Activated CD8-positive, alpha-beta memory T cell treated with anti-CD3 and anti-CD28 coated beads, Interleukin-2, amount 50 U/mL, for 4 hours (primary cell): ENCODE results near the gene PIR.
A peak's percentile ranks its signal among the peaks of the same experiment; 100 is the strongest.

Experiments used
- DNase-seq: peaks from one replicate; pipeline ENCODE4 v3.0.0-alpha.2; 2020

PIR gene

GRCh38 chrX:15475486-15475885 lies 17.6 kb downstream of the PIR start:
- DNase-seq = no peak

DNA sequence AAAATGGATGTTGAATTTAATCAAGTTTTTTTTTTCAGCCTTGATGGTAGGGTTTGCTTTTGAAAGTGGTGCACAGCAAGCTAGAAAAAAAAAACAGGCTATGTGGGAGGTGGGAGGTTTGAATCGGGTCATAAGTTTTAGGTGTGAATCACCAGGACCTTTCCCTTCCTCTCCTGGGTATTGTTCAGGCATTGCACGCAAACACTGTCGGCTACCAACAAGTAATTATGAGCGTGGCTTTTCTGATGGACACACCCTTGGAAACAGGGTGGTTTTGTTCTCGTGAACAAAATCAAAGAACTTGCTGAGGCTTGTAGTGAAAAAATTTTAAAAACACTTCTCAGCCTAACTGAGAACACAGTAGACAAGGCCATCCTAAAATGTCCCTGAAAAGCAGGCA lies 18.1 kb downstream of the PIR start:
- no peak for DNase-seq

DNA sequence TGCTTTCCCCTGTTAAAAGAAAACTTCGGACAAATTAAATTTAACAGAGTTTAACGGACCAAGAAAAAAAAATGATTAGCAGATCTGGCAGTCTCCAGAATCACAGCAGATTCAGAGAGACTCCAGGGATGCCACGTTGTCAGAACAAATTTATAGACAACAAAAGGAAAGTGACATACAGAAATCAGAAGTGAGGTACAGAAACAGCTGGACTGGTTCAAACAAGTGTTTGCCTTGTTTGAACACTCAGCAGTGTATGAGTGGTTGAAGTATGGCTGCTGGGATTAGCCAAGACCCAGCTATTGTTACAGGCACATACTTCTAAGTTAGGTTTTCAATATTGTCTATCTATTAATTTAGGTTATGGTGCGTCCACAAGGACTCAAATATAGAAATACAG lies 19.1 kb downstream of the PIR start:
- no peak for DNase-seq

- DNase-seq = no peak
These were observed 20.6 kb downstream of the PIR start for GRCh38 chrX:15472531-15472930.

- DNase-seq = peak; percentile 58
These were observed 22.1 kb downstream of the PIR start for GRCh38 chrX:15471028-15471427.

GRCh38 chrX:15469613-15470012 lies 23.5 kb downstream of the PIR start:
- DNase-seq = no peak

DNA sequence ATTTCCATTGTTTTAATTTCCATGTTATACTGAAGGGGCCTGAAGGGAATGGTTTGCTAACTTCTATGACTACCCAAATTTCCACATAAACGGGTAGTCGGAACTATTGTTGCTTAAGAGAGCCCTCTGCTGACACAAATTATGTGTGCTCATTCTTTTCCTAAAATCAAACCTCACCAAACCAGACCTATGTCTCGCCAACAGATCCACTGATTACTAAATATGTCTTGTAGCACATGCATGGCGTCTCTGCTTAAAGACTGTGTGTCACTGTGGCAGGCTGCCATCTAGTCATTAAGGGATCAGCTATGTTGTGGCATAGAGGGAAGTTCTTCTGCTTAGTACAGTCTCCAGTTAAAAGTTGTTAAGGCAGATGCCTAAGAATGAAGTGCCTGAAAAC lies 25.1 kb downstream of the PIR start:
- DNase-seq = no peak

GRCh38 chrX:15465896-15466651 lies 27.1 kb downstream of the PIR start:
- DNase-seq = no peak

GRCh38 chrX:15465347-15465746 lies 27.8 kb downstream of the PIR start:
- DNase-seq = no peak

- DNase-seq = no peak
These were observed 28.4 kb downstream of the PIR start for GRCh38 chrX:15464704-15465103.

DNA sequence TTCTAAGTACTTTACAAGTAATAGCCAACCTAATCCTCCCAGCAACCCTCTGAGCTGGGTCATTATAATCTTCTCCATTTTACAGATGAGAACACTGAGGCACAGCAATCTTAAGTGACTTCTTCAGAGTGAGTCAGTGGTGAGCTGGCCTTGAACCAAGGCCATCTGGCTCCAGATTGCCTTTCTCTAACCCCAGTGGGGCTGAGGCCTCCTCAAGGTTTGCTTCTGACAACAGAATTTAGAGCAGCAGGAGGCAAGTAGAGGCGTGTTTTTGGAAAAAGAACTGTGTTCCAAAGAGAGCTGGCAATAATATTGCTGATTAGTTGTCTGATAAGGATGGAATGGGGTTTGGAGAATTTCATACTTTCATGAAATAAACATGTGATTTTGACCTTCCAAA lies 41.2 kb downstream of the PIR start:
- DNase-seq = no peak

DNA sequence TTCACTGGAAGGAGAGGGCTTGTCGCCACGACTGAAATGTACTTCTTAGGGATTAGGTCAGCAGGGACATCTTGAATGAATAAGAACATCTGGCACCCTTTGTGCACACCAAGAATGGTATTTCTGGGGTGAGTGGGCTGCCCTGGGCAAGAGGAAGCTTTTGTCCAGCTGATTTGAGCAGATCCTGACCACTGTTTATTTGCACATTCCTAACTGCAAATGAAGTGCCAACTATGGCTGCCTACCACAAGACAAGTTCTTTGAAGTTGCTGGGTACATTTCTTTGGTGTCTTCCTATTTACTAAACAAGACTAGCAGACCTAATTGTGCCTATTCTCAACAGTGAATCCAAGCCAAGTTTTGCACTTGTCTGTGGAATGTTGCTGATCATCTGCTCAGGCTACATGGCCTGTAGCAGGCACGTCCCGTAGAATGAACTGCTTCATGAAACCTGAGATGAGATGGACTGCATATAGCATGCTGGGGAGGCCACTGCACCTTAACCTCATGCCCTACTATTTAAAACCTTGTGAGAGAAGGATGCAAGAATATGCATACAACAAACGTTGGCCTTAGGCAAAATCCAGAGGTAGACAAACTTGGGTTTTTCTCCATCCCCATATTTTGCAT lies 45.0 kb downstream of the PIR start:
- DNase-seq = no peak

GRCh38 chrX:15441464-15441863 lies 51.7 kb downstream of the PIR start:
- DNase-seq = no peak

- DNase-seq = no peak
These were observed 54.8 kb downstream of the PIR start for GRCh38 chrX:15438332-15438731.

GRCh38 chrX:15437724-15438123 lies 55.4 kb downstream of the PIR start:
- DNase-seq = no peak

DNA sequence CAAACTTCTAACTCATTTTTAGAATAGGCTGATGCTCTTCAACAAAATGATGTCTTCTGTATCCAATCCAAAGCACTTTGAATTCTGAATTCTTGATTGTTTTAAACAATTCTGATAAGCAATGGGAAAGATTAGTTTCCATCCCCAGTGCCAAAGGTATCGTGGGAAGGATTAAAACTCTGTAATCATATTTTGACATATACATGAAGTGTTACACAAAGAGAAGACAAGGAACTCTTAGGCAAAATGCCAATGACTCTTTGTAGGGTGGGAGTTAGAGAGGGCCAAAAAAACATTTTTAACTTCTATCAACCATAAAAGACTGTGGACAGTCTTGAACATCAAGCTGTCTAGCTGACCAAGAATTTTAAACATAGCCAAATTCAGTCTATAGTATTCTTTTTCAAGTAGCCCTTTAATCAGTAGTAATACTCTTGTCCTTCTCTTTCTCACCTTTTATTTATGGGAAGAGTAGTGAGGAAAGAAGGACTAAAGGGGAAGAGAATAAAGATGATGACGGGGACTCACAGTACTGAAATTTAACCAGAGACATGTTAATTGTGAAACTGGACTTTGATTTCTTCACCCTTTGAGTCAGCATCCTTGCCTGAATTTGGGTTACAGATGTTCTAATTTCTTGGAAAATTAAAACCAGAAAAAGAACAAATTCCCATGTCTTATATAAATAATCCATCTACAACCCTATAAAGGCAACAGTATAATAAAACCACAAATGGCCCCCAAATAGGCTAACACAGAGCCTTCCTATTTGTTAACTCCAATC lies 57.1 kb downstream of the PIR start:
- no peak for DNase-seq

- no peak for DNase-seq
These were observed 58.9 kb downstream of the PIR start for GRCh38 chrX:15434205-15434604.

GRCh38 chrX:15430584-15430983 lies 62.5 kb downstream of the PIR start:
- no peak for DNase-seq

GRCh38 chrX:15430076-15430475 lies 63.1 kb downstream of the PIR start:
- no peak for DNase-seq

- no peak for DNase-seq
These were observed 68.1 kb downstream of the PIR start for GRCh38 chrX:15425024-15425423.

DNA sequence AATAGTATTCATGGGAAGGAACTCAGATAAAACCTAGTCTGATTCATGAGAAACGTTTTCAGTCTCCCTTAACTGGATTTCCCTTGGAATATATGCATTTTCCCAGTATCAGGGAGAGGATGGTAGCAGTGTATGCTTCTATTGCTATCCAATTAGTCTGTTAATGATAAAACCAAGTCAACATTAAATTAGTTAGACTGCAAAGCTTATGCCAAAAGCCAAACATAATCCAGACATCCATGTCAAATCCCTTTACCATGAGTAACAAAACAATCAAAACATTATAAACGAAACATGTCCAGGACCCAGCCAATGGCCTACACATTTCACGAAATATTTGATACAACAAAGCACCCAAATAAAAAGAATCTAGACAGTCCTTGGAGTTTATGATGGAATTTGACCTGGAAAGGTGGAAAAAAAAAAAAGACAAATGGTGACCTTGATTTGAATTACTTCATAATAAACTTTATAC lies 74.4 kb downstream of the PIR start:
- DNase-seq = no peak

DNA sequence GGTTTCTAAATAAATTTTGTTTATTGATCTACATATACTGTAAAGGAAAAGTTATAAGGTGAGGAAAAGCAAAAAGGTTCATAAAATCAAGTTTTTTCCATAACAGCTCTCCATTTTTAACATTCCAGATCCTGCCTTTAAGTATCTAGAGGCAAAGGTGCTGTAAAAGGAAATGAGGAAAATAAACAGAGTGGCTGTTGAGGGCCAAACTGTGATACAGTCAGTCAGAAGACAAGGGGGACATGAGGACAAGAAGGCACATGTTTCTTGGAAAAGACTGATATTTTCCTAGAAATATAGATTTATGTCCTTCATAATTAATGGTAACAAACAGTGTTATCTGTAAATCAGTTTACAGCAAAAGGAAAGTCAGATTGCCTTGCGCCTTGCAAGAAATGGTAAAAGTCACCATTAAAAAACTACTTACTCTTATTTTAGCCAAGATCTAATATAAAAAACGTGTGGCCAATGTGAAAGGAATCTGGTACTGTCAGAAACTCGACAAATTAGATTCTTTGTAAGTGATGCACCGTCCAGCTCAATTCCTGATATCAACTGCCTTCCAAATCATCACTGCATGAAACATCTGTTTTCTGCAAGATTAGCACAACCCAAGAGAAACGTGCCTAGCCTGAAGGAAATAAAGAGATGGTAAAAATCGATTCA lies 75.0 kb downstream of the PIR start:
- no peak for DNase-seq
